ENCODE results near the gene SMARCAD1.

GRCh38 chr4:94334962-94335361 lies 127.3 kb downstream of the SMARCAD1 start:
- TF ChIP-seq, protein P1, sequence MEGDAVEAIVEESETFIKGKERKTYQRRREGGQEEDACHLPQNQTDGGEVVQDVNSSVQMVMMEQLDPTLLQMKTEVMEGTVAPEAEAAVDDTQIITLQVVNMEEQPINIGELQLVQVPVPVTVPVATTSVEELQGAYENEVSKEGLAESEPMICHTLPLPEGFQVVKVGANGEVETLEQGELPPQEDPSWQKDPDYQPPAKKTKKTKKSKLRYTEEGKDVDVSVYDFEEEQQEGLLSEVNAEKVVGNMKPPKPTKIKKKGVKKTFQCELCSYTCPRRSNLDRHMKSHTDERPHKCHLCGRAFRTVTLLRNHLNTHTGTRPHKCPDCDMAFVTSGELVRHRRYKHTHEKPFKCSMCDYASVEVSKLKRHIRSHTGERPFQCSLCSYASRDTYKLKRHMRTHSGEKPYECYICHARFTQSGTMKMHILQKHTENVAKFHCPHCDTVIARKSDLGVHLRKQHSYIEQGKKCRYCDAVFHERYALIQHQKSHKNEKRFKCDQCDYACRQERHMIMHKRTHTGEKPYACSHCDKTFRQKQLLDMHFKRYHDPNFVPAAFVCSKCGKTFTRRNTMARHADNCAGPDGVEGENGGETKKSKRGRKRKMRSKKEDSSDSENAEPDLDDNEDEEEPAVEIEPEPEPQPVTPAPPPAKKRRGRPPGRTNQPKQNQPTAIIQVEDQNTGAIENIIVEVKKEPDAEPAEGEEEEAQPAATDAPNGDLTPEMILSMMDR (IDR thresholded peaks at IDR 0.05), result no peak
- TF ChIP-seq EP300 (IDR thresholded peaks at IDR 0.05), result no peak

All from ovary (tissue), 3 donors.